ENCODE measurements around the gene COL4A4. TPM values are rescaled to one million over a fixed set of nuclear protein-coding genes. Genes with fewer than 3 reads are reported as not detected.
A peak's percentile ranks its signal among the peaks of the same experiment; 100 is the strongest.
"Not testable (repeated sequence)": the region's sequence is repeated elsewhere in the genome, so short reads cannot be mapped to it uniquely, and the experiment has no call there.

COL4A4 gene
- total RNA-seq, 2 donors from 2014 or later = 0.23 to 0.55 TPM

- no peak overlapping the region for H3K4me3 Mint-ChIP-seq
- no peaks in the 10 kb centered on the region for H3K9me3 ChIP-seq (ENCODE audit: control insufficient read depth, low read length, poor library complexity, severe bottlenecking)
- no peak for ATAC-seq
- no peak for DNase-seq
- peaks cover 2% of the 10 kb centered on the region for H3K4me1 Mint-ChIP-seq
- H3K36me3 Mint-ChIP-seq (ENCODE audit: low read depth) = no peaks in the 10 kb centered on the region
- peaks cover 41% of the 10 kb centered on the region for H3K27me3 Mint-ChIP-seq
- no peak overlapping the region for H3K27ac Mint-ChIP-seq
These were observed 19.8 kb upstream of the COL4A4 start for GRCh38 chr2:227183657-227184367.

- no peaks in the 10 kb centered on the region for H3K9me3 ChIP-seq (ENCODE audit: control insufficient read depth, low read length, poor library complexity, severe bottlenecking)
- DNase-seq (no peak), ATAC-seq (no peak)
- peaks cover 2% of the 10 kb centered on the region for H3K4me1 Mint-ChIP-seq
- no peak overlapping the region for H3K4me3 Mint-ChIP-seq
- no peaks in the 10 kb centered on the region for H3K36me3 Mint-ChIP-seq (ENCODE audit: low read depth)
- no peak overlapping the region for H3K27ac Mint-ChIP-seq
- H3K27me3 Mint-ChIP-seq = peaks cover 37% of the 10 kb centered on the region
These were observed 18.8 kb upstream of the COL4A4 start for GRCh38 chr2:227182765-227183164.

- DNase-seq = no peak
- H3K9me3 ChIP-seq (ENCODE audit: control insufficient read depth, low read length, poor library complexity, severe bottlenecking) = no peaks in the 10 kb centered on the region
- H3K27ac Mint-ChIP-seq = no peak overlapping the region
- H3K27me3 Mint-ChIP-seq = peaks cover 26% of the 10 kb centered on the region
- H3K4me1 Mint-ChIP-seq = peaks cover 2% of the 10 kb centered on the region
- no peak for ATAC-seq
- H3K4me3 Mint-ChIP-seq = no peak overlapping the region
- H3K36me3 Mint-ChIP-seq (ENCODE audit: low read depth) = no peaks in the 10 kb centered on the region
These were observed 16.8 kb upstream of the COL4A4 start for GRCh38 chr2:227180770-227181169.

GRCh38 chr2:227179988-227180685 is 16.1 kb upstream of the COL4A4 start:
- Mint-ChIP-seq H3K27ac (no peak overlapping the region), H3K4me3 (no peak overlapping the region), H3K27me3 (peaks cover 28% of the 10 kb centered on the region), H3K36me3 (ENCODE audit: low read depth) (no peaks in the 10 kb centered on the region), H3K4me1 (peaks cover 2% of the 10 kb centered on the region)
- no peak for DNase-seq
- no peak for ATAC-seq
- no peaks in the 10 kb centered on the region for H3K9me3 ChIP-seq (ENCODE audit: control insufficient read depth, low read length, poor library complexity, severe bottlenecking)

- H3K9me3 ChIP-seq (ENCODE audit: control insufficient read depth, low read length, poor library complexity, severe bottlenecking) = no peaks in the 10 kb centered on the region
- Mint-ChIP-seq H3K27me3 (peaks cover 30% of the 10 kb centered on the region), H3K4me1 (peaks cover 2% of the 10 kb centered on the region), H3K36me3 (ENCODE audit: low read depth) (no peaks in the 10 kb centered on the region), H3K27ac (no peak overlapping the region), H3K4me3 (no peak overlapping the region)
- ATAC-seq = no peak
- DNase-seq = no peak
These were observed 13.8 kb upstream of the COL4A4 start for GRCh38 chr2:227177592-227178336.

GRCh38 chr2:227171779-227172178 is 7.8 kb upstream of the COL4A4 start:
- H3K27ac Mint-ChIP-seq; H3K4me3 Mint-ChIP-seq; H3K9me3 ChIP-seq (ENCODE audit: control insufficient read depth, low read length, poor library complexity, severe bottlenecking); H3K4me1 Mint-ChIP-seq; H3K36me3 Mint-ChIP-seq (ENCODE audit: low read depth); DNase-seq; ATAC-seq: not testable (repeated sequence)
- peaks cover 24% of the 10 kb centered on the region for H3K27me3 Mint-ChIP-seq

GRCh38 chr2:227164763-227165291 is 822 bp upstream of the COL4A4 start:
- Mint-ChIP-seq H3K27me3 (peaks cover 65% of the 10 kb centered on the region), H3K36me3 (ENCODE audit: low read depth) (no peaks in the 10 kb centered on the region), H3K4me3 (peak overlapping the region; percentile 80), H3K27ac (no peak overlapping the region), H3K4me1 (peaks cover 2% of the 10 kb centered on the region)
- H3K9me3 ChIP-seq (ENCODE audit: control insufficient read depth, low read length, poor library complexity, severe bottlenecking) = no peaks in the 10 kb centered on the region
- ATAC-seq (peak; percentile 62), DNase-seq (no peak)

GRCh38 chr2:227163485-227163997 is 464 bp downstream of the COL4A4 start:
- peaks cover 2% of the 10 kb centered on the region for H3K4me1 Mint-ChIP-seq
- peaks cover 69% of the 10 kb centered on the region for H3K27me3 Mint-ChIP-seq
- ATAC-seq = no peak
- peak overlapping the region; percentile 84 for H3K4me3 Mint-ChIP-seq
- H3K36me3 Mint-ChIP-seq (ENCODE audit: low read depth) = no peaks in the 10 kb centered on the region
- DNase-seq = no peak
- H3K9me3 ChIP-seq (ENCODE audit: control insufficient read depth, low read length, poor library complexity, severe bottlenecking) = no peaks in the 10 kb centered on the region
- H3K27ac Mint-ChIP-seq = no peak overlapping the region

GRCh38 chr2:227161947-227162346 is 2.1 kb downstream of the COL4A4 start:
- Mint-ChIP-seq H3K4me3 (no peak overlapping the region), H3K27ac (no peak overlapping the region), H3K4me1 (peaks cover 2% of the 10 kb centered on the region), H3K27me3 (peaks cover 60% of the 10 kb centered on the region), H3K36me3 (ENCODE audit: low read depth) (no peaks in the 10 kb centered on the region)
- DNase-seq = no peak
- ATAC-seq = no peak
- no peaks in the 10 kb centered on the region for H3K9me3 ChIP-seq (ENCODE audit: control insufficient read depth, low read length, poor library complexity, severe bottlenecking)

- Mint-ChIP-seq H3K27me3 (peaks cover 54% of the 10 kb centered on the region), H3K27ac (no peak overlapping the region), H3K4me3 (no peak overlapping the region), H3K4me1 (peaks cover 2% of the 10 kb centered on the region), H3K36me3 (ENCODE audit: low read depth) (no peaks in the 10 kb centered on the region)
- ATAC-seq = no peak
- DNase-seq = no peak
- H3K9me3 ChIP-seq (ENCODE audit: control insufficient read depth, low read length, poor library complexity, severe bottlenecking) = no peaks in the 10 kb centered on the region
These were observed 3.8 kb downstream of the COL4A4 start for GRCh38 chr2:227160164-227160563.

- H3K36me3 Mint-ChIP-seq (ENCODE audit: low read depth) = peaks cover 2% of the 10 kb centered on the region
- DNase-seq = no peak
- H3K27ac Mint-ChIP-seq = no peak overlapping the region
- no peaks in the 10 kb centered on the region for H3K9me3 ChIP-seq (ENCODE audit: control insufficient read depth, low read length, poor library complexity, severe bottlenecking)
- H3K27me3 Mint-ChIP-seq = peaks cover 36% of the 10 kb centered on the region
- H3K4me1 Mint-ChIP-seq = no peaks in the 10 kb centered on the region
- ATAC-seq = no peak
- H3K4me3 Mint-ChIP-seq = no peak overlapping the region
These were observed 8.8 kb downstream of the COL4A4 start for GRCh38 chr2:227154986-227155774.

GRCh38 chr2:227153758-227154486 is 10.1 kb downstream of the COL4A4 start:
- ATAC-seq (no peak), DNase-seq (no peak)
- H3K9me3 ChIP-seq (ENCODE audit: control insufficient read depth, low read length, poor library complexity, severe bottlenecking) = no peaks in the 10 kb centered on the region
- Mint-ChIP-seq H3K4me3 (no peak overlapping the region), H3K27me3 (peaks cover 38% of the 10 kb centered on the region), H3K27ac (no peak overlapping the region), H3K36me3 (ENCODE audit: low read depth) (peaks cover 2% of the 10 kb centered on the region), H3K4me1 (no peaks in the 10 kb centered on the region)
